ENCODE data around the gene COX4I1. TPM values are rescaled to one million over a fixed set of nuclear protein-coding genes. Genes with fewer than 3 reads are reported as not detected.

The COX4I1 gene
- total and polyA plus RNA-seq, 9 of the 15 experiments (the other 6 are each of a cell fraction or from before 2014, with no cell fraction given): 651 to 2,356 (median 1,032) TPM

GRCh38 chr16:85820604-85821372 lies 21.3 kb downstream of the COX4I1 start (continued):
- TF ChIP-seq, protein P1, sequence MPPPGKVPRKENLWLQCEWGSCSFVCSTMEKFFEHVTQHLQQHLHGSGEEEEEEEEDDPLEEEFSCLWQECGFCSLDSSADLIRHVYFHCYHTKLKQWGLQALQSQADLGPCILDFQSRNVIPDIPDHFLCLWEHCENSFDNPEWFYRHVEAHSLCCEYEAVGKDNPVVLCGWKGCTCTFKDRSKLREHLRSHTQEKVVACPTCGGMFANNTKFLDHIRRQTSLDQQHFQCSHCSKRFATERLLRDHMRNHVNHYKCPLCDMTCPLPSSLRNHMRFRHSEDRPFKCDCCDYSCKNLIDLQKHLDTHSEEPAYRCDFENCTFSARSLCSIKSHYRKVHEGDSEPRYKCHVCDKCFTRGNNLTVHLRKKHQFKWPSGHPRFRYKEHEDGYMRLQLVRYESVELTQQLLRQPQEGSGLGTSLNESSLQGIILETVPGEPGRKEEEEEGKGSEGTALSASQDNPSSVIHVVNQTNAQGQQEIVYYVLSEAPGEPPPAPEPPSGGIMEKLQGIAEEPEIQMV (tag; conservative IDR thresholded peaks at IDR 0.05; ENCODE audit: low read depth): no peak
- TF ChIP-seq RAD51 (IDR thresholded peaks at IDR 0.05; ENCODE audit: borderline replicate concordance, low read depth) (no peak), SMARCA5 (IDR thresholded peaks at IDR 0.05) (0 out of 2 replicates have a peak, but pooled peaks have one; percentile 49), ZNF124 (CRISPR knock-in tag; IDR thresholded peaks at IDR 0.05) (no peak), FIP1L1 (IDR thresholded peaks at IDR 0.05; ENCODE audit: low read depth, low read length, poor library complexity, severe bottlenecking) (no peak), NEUROD1 (IDR thresholded peaks at IDR 0.05; ENCODE audit: borderline replicate concordance, low read depth, low read length, partially characterized antibody) (no peak), STAG1 (CRISPR knock-in tag; IDR thresholded peaks at IDR 0.05; ENCODE audit: borderline replicate concordance) (no peak), MIER1 (IDR thresholded peaks at IDR 0.05; ENCODE audit: low read depth) (peak; percentile 100), BRCA1 (IDR thresholded peaks at IDR 0.05) (no peak), BRCA1 (CRISPR knock-in tag; IDR thresholded peaks at IDR 0.05) (no peak), MCM5 (IDR thresholded peaks at IDR 0.05; ENCODE audit: low read depth) (no peak), NR4A1 (CRISPR knock-in tag; IDR thresholded peaks at IDR 0.05) (no peak), NR4A1 (tag; IDR thresholded peaks at IDR 0.05) (no peak), CEBPG (CRISPR knock-in tag; IDR thresholded peaks at IDR 0.05) (no peak), CEBPG (tag; conservative IDR thresholded peaks at IDR 0.05 in 1 of 2, IDR thresholded peaks at IDR 0.05 in 1 of 2) (no peak), ZFP36 (IDR thresholded peaks at IDR 0.05; ENCODE audit: low read depth, low read length, partially characterized antibody) (no peak), ZEB2 (IDR thresholded peaks at IDR 0.05) (0 out of 2 replicates have a peak, but pooled peaks have one; percentile 14), PML (IDR thresholded peaks at IDR 0.05; ENCODE audit: low read length) (no peak), HIVEP1 (CRISPR knock-in tag; IDR thresholded peaks at IDR 0.05) (no peak), ZNF408 (CRISPR knock-in tag; IDR thresholded peaks at IDR 0.05; ENCODE audit: low read depth) (no peak), NFIC (IDR thresholded peaks at IDR 0.05) (peak; percentile 77)
- TF ChIP-seq, protein P2, sequence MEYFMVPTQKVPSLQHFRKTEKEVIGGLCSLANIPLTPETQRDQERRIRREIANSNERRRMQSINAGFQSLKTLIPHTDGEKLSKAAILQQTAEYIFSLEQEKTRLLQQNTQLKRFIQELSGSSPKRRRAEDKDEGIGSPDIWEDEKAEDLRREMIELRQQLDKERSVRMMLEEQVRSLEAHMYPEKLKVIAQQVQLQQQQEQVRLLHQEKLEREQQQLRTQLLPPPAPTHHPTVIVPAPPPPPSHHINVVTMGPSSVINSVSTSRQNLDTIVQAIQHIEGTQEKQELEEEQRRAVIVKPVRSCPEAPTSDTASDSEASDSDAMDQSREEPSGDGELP (CRISPR knock-in tag; IDR thresholded peaks at IDR 0.05; ENCODE audit: borderline replicate concordance): no peak
